Activated CD4-positive, alpha-beta memory T cell treated with anti-CD3 and anti-CD28 coated beads for 36 hours (primary cell): ENCODE measurements around the gene MEOX1. TPM values are rescaled to one million over a fixed set of nuclear protein-coding genes. Genes with fewer than 3 reads are reported as not detected.

Source experiments
- CTCF ChIA-PET: fragments of 350-600 bp; sonication (Branson Sonifier 250); formaldehyde crosslinking; loops from one replicate; lab custom pipeline; 2021; ENCODE audit warnings: antibody characterized with exemption, inconsistent platforms; lab: Charles Lee
- POLR2A ChIA-PET: fragments of 350-600 bp; sonication (Branson Sonifier 250); formaldehyde crosslinking; loops from one replicate; lab custom pipeline; 2021; ENCODE audit warnings: antibody characterized with exemption; lab: Charles Lee
- DNase-seq: peaks from one replicate; pipeline ENCODE4 v3.0.0-alpha.2; 2020
- H3K27ac Mint-ChIP-seq: one replicate; pipeline ENCODE4 v1.8.0; 2021; ENCODE audit warnings: mixed read lengths
- H3K27me3 Mint-ChIP-seq: one replicate; pipeline ENCODE4 v1.8.0; 2021; ENCODE audit warnings: mixed read lengths
- H3K36me3 Mint-ChIP-seq: one replicate; pipeline ENCODE4 v1.8.0; 2021; ENCODE audit warnings: mixed read lengths
- H3K4me1 Mint-ChIP-seq: one replicate; pipeline ENCODE4 v1.8.0; 2021; ENCODE audit warnings: low read depth, mixed read lengths
- H3K4me3 Mint-ChIP-seq: one replicate; pipeline ENCODE4 v1.8.0; 2021; ENCODE audit warnings: mild to moderate bottlenecking, mixed read lengths
- H3K9me3 Mint-ChIP-seq: one replicate; pipeline ENCODE4 v1.8.0; 2021; ENCODE audit warnings: mixed read lengths
- intact Hi-C: fragments of 100-400 bp; cut with micrococcal nuclease; formaldehyde crosslinking; loops from one replicate; pipeline ENCODE4 v1.15.1; 2023
- total RNA-seq, 2 experiments: library from RNA; stranded (reverse); gene quantifications; one replicate each; pipeline ENCODE4 v1.2.3, GENCODE V29; 2021

Gene MEOX1
- total RNA-seq, 2 experiments from 2014 or later, result 0.34 to 0.67 TPM

DNA sequence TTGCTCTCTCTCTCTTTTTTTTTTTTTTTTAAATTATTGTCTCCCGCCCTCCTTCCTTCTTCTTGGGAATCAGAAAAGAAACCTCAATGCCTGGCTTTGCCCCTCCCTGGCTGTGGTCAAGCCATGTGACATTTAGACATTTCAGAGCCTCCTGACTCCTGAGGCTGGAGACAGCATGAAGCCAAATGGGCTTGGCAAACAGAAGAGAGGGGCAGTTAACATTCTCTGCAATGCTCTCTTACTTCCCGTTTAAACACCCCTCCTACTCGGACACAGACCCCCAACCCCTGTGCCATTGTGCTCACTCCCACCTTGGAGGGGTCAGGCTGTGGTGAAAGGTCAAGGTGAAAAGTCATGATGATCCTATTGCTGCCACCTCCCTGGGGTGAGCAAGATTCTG lies 14.7 kb upstream of the MEOX1 start:
- Mint-ChIP-seq H3K4me3 (no peak overlapping the region), H3K9me3 (no peaks in the 10 kb centered on the region), H3K36me3 (no peaks in the 10 kb centered on the region), H3K4me1 (peaks cover 8% of the 10 kb centered on the region), H3K27me3 (no peaks in the 10 kb centered on the region), H3K27ac (no peak overlapping the region)
- no peak for DNase-seq
- POLR2A ChIA-PET, result no interaction called here
- CTCF ChIA-PET, result interaction anchor here (0.6 to 1.8 kb wide), 5 partner anchors 13 to 580 kb away, joined by 3 to 8 read pairs (median 3); no protein-coding TSS in a partner anchor
- intact Hi-C loops, result no loop called here

DNA sequence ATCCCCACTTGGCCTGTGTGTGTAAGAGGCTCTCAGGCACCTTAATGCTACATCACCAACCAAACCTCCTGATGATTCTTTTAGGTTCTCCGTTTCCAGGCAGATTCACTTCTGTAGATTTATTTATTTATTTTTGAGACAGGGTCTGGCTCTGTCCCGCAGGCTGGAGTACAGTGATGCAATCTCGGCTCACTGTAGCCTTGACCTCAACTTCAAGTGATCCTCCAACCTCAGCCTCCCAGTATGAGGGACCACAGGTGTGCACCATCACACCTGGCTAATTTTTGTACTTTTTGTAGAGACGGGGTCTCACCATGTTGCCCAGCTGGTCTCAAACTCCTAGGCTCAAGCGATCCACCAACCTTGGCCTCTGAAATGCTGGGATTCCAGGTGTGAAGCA lies 12.7 kb upstream of the MEOX1 start:
- CTCF ChIA-PET, result interaction anchor here (0.6 to 2.6 kb wide), 32 partner anchors 8 to 704 kb away, joined by 3 to 15 read pairs (median 5); partner anchors contain the start of genes DHX8, ETV4 and MEOX1
- no peak overlapping the region for H3K27ac Mint-ChIP-seq
- H3K27me3 Mint-ChIP-seq, result no peaks in the 10 kb centered on the region

DNA sequence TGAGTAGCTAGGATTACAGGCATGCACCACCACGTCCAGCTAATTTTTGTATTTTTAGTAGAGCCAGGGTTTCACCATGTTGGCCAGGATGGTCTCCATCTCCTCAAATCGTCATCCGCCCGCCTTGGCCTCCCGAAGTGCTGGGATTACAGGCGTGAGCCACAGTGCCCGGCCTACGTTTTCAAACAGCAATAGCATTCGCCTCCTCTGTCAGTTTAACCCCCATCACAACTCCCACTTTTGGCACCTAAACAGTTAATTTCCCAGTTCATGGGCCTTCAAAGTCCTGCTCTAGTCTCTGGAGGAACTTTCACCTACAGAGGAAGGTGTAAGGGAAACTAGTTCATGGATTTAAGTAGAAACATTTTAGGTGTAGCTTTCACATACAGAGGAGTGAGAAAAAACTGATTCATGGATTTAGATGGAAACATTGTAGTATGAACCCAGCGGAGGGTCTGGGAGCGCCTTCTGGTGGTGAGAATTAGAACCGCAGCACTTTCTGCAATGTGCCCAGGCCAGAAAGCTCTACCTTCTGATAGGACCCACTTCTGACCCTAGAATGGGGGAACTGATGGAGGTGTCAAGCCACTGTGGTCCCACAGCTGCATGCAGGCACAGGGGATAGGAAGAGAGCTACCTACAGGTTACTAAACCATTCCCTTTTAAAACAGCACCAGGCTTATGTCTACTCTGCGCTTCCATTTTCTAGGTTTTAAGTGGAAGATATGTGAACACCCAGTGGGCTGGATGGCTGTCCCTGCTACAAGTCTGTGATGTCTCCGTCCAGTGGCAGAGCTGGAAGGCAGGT lies 12.0 kb upstream of the MEOX1 start:
- ChIA-PET POLR2A (interaction anchor here (1.5 kb wide), 1 partner anchor 98 kb away, joined by 3 read pairs; no protein-coding TSS in a partner anchor), CTCF (interaction anchor here (0.6 to 2.6 kb wide), 39 partner anchors 9 to 703 kb away, joined by 3 to 15 read pairs (median 4); partner anchors contain the start of genes DHX8, ETV4 and MEOX1)
- Mint-ChIP-seq H3K4me3 (no peak overlapping the region), H3K9me3 (no peaks in the 10 kb centered on the region), H3K27ac (no peak overlapping the region), H3K36me3 (no peaks in the 10 kb centered on the region), H3K27me3 (no peaks in the 10 kb centered on the region), H3K4me1 (peaks cover 12% of the 10 kb centered on the region)
- DNase-seq, result peak; percentile 85
- intact Hi-C loops, result loop anchor here (1.0 kb wide), 1 partner anchor 97 kb away; no protein-coding TSS in a partner anchor

More for the DNA sequence above, 12.7 kb upstream of the MEOX1 start:
- Mint-ChIP-seq H3K4me1 (peaks cover 12% of the 10 kb centered on the region), H3K4me3 (no peak overlapping the region), H3K36me3 (no peaks in the 10 kb centered on the region), H3K9me3 (no peaks in the 10 kb centered on the region)
- DNase-seq, result no peak
- intact Hi-C loops, result loop anchor here (1.0 kb wide), 1 partner anchor 98 kb away; no protein-coding TSS in a partner anchor
- POLR2A ChIA-PET, result interaction anchor here (1.5 kb wide), 1 partner anchor 98 kb away, joined by 3 read pairs; no protein-coding TSS in a partner anchor

DNA sequence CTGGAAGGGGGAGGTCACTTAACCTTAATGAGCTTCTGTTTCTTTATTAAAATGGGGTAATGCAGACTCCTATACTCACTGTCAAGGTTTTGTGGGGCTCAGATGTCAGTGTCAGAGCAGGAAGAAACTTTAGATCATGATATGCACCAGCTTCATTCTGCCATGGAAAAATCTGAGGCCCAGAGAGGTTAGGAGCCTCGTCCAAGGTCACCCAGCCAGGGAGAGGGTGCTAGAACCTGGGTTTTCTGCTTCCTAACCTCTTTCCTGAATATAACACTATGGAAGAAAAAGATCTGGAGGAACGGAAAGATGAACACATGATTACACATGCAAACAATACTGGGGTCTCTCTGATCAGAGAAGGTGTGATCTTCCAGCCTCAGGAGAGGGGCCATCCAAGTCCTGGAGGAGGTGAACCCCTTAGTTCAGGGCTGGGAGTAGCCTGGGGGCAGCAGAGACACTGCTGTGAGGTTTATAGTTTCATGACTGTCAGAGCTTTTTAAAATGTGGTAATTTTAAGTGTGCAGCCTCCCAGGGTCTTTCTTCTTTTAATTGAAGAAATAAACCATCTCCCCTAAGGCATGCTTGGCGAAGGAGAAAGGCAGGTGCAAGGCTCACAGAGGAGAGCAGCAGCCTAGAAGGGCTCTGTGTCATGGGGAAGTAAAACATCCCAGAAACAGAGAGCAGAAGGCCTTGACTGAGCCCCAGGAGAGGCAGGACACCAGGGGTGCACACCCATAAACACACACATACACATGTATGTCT lies 10.2 kb upstream of the MEOX1 start:
- no peaks in the 10 kb centered on the region for H3K36me3 Mint-ChIP-seq
- intact Hi-C loops, result no loop called here
- H3K27ac Mint-ChIP-seq, result no peak overlapping the region
- H3K9me3 Mint-ChIP-seq, result no peaks in the 10 kb centered on the region
- H3K4me1 Mint-ChIP-seq, result peaks cover 10% of the 10 kb centered on the region
- ChIA-PET POLR2A (no interaction called here), CTCF (interaction anchor here (0.9 to 2.6 kb wide), 4 partner anchors 16 to 95 kb away, joined by 3 to 15 read pairs (median 11); no protein-coding TSS in a partner anchor)
- no peak overlapping the region for H3K4me3 Mint-ChIP-seq
- DNase-seq, result no peak
- no peaks in the 10 kb centered on the region for H3K27me3 Mint-ChIP-seq

DNA sequence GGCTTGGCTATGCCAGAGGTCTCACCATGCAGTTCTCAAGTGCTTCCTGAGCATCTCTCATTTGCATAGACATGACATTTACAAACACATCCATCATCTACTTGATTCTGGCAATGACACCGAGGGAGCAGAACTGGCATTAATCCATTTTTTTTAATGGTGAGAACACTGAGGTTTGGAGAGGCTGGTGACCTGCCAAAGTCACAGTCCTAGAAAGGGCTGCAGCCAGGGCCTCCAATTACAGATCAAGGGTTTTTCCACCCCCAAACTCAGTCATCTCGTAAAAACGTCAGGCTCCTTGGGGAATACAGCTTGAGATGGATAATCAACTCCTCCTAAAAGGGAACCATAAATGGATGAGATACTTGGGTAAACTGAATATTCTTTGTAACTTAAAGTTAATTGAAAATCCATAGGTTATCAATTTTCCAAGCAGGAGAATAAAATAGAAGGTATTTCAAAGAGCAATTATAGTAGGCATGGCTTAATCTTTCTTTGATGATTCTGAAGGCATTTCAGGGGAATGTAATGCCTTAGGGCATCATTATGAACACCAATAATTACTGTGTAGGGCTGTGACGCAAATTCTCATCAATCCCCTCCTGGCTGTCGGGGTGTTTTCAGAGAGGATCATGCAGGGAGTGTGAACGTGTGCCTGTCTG lies 9.4 kb upstream of the MEOX1 start:
- H3K4me1 Mint-ChIP-seq, result peaks cover 10% of the 10 kb centered on the region
- no peak for DNase-seq
- no peak overlapping the region for H3K27ac Mint-ChIP-seq
- H3K4me3 Mint-ChIP-seq, result no peak overlapping the region
- ChIA-PET POLR2A (no interaction called here), CTCF (no interaction called here)
- no peaks in the 10 kb centered on the region for H3K9me3 Mint-ChIP-seq
- intact Hi-C loops, result no loop called here
- no peaks in the 10 kb centered on the region for H3K36me3 Mint-ChIP-seq
- no peaks in the 10 kb centered on the region for H3K27me3 Mint-ChIP-seq

DNA sequence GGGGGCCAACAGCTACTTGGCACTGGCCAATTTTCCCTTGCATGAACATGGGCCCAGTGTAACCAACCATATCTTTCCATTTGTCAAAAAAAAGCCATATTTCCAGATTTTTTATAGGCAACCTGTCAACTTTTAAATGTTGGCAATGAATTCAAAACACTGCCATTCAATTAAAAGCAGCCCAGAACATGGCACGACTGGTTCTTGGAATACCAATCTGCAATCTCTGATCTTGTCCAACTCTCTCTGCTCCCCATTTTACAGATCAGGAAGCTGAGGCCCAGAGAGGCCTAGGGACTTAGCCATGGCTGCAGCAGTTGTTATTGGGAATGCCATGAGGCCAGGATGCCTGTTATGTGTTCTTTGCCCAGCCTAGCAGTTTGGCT lies 8.9 kb upstream of the MEOX1 start:
- POLR2A ChIA-PET, result no interaction called here

DNA sequence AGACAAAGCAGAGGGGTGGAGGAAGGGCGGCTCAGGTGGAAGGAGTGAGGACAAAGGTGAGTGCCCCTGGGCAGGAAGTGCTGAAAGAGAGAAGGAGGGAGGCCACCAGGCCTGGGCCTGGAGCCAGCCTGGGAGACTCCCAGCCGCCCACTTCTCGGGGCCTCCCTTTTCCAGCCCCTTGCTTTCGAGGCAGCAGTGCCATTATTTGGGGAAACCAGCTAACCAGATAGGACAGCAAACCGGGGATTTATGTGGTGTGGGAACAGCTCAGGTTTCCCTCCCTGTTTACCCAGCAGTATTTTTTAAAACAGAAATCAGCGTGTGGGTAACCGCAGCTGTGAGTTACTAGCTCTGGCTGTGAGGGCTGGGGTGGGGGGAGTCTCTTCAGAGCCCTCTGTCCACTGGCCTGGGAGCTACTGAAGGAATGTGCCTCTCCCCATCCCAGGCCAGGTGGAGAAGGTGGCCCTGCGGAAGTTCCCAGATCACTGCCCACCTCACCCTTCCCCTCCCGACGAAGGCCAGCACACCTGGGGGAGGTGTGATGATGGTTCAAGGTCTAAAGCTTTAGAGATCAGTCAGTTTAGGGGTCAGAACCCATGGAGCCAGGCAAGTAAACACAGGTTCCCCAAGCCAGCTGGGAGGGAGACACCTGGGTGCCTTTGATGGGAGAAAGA lies 8.4 kb upstream of the MEOX1 start:
- intact Hi-C loops, result no loop called here
- DNase-seq, result no peak
- ChIA-PET CTCF (interaction anchor here (1.4 kb wide), 1 partner anchor 97 kb away, joined by 3 read pairs; no protein-coding TSS in a partner anchor), POLR2A (no interaction called here)
- Mint-ChIP-seq H3K4me1 (peaks cover 10% of the 10 kb centered on the region), H3K9me3 (no peaks in the 10 kb centered on the region), H3K27me3 (no peaks in the 10 kb centered on the region), H3K36me3 (no peaks in the 10 kb centered on the region), H3K27ac (no peak overlapping the region), H3K4me3 (no peak overlapping the region)

More for the DNA sequence above, 8.9 kb upstream of the MEOX1 start:
- no peak overlapping the region for H3K27ac Mint-ChIP-seq
- intact Hi-C loops, result no loop called here
- H3K27me3 Mint-ChIP-seq, result no peaks in the 10 kb centered on the region
- CTCF ChIA-PET, result no interaction called here
- H3K9me3 Mint-ChIP-seq, result no peaks in the 10 kb centered on the region
- H3K4me3 Mint-ChIP-seq, result no peak overlapping the region
- peaks cover 10% of the 10 kb centered on the region for H3K4me1 Mint-ChIP-seq
- H3K36me3 Mint-ChIP-seq, result no peaks in the 10 kb centered on the region
- DNase-seq, result no peak

DNA sequence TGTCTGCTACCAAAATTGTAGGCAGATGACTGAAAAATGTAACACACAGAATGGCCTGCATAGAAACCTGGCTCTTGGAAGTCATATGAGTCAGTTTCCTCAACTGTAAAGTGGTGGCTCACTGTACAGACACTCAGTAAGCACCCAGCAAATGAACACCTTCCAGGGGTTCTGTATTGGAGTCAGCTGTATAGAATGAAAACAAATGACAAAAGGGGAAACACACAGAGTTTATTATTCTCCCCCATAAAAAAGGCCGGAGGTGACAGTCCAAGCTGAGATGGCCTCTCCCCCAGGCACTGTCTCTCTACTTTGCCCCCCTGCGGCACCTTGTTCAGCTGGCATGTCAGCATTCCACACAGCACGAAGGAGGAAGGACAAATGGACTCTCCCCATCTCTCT lies 6.2 kb upstream of the MEOX1 start:
- Mint-ChIP-seq H3K4me1 (peaks cover 10% of the 10 kb centered on the region), H3K9me3 (no peaks in the 10 kb centered on the region), H3K4me3 (no peak overlapping the region), H3K27ac (no peak overlapping the region), H3K27me3 (no peaks in the 10 kb centered on the region), H3K36me3 (no peaks in the 10 kb centered on the region)
- DNase-seq, result no peak
- ChIA-PET CTCF (interaction anchor here (0.6 to 1.7 kb wide), 2 partner anchors 63 to 91 kb away, joined by 3 to 7 read pairs; no protein-coding TSS in a partner anchor), POLR2A (interaction anchor here (0.6 kb wide), 1 partner anchor 58 kb away, joined by 3 read pairs; no protein-coding TSS in a partner anchor)
- intact Hi-C loops, result no loop called here

DNA sequence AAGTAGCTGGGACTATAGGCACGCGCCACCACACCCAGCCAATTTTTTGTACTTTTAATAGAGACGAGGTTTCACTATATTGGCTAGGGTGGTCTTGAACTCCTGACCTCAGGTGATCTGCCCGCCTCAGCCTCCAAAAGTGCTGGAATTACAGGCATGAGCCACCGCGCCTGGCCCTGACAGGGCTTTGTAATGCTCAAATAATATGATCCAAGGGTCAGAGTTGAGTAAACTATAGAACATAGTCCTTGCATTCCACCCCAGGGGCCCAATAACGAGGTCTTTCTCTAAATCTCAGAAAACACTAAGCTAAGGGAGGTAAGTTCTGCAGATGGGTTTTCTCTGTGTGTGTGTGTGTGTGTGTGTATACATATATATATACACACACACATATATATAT lies 5.8 kb upstream of the MEOX1 start:
- H3K4me3 Mint-ChIP-seq, result no peak overlapping the region
- no peaks in the 10 kb centered on the region for H3K27me3 Mint-ChIP-seq
- ChIA-PET POLR2A (no interaction called here), CTCF (interaction anchor here (0.6 to 1.7 kb wide), 2 partner anchors 63 to 91 kb away, joined by 3 to 7 read pairs; no protein-coding TSS in a partner anchor)
- H3K9me3 Mint-ChIP-seq, result no peaks in the 10 kb centered on the region
- H3K27ac Mint-ChIP-seq, result no peak overlapping the region
- no peak for DNase-seq
- intact Hi-C loops, result no loop called here
- H3K36me3 Mint-ChIP-seq, result no peaks in the 10 kb centered on the region
- peaks cover 14% of the 10 kb centered on the region for H3K4me1 Mint-ChIP-seq

DNA sequence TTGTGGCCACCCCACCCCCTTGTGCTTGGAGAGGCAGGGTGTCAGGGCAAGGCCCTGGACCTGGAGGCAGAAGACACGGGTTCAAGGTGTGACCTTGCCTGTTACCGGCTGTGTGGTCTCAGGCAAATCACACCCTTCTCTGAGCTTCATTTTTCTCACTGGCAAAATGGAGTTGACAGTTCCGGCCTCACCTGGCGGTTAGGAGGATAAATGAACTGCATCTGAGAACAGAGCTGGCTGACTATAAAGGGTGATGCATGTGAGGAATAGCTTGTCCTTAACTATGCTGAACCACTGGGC lies 4.2 kb upstream of the MEOX1 start:
- intact Hi-C loops, result no loop called here
- Mint-ChIP-seq H3K4me3 (no peak overlapping the region), H3K27ac (no peak overlapping the region), H3K36me3 (no peaks in the 10 kb centered on the region), H3K4me1 (peaks cover 30% of the 10 kb centered on the region), H3K9me3 (no peaks in the 10 kb centered on the region), H3K27me3 (no peaks in the 10 kb centered on the region)
- DNase-seq, result no peak
- ChIA-PET CTCF (interaction anchor here (0.5 to 1.6 kb wide), 5 partner anchors 8 to 326 kb away, joined by 3 to 10 read pairs (median 5); no protein-coding TSS in a partner anchor), POLR2A (interaction anchor here (0.6 kb wide), 1 partner anchor 26 kb away, joined by 4 read pairs; no protein-coding TSS in a partner anchor)
